GM19238 (cell line): ENCODE measurements around the gene DNAH17.

Experiments used
- DNase-seq: peaks from one replicate; pipeline ENCODE4 v3.0.0; 2011; ENCODE audit warnings: low spot score; ENCODE audit not compliant: insufficient read length

DNAH17 gene

DNA sequence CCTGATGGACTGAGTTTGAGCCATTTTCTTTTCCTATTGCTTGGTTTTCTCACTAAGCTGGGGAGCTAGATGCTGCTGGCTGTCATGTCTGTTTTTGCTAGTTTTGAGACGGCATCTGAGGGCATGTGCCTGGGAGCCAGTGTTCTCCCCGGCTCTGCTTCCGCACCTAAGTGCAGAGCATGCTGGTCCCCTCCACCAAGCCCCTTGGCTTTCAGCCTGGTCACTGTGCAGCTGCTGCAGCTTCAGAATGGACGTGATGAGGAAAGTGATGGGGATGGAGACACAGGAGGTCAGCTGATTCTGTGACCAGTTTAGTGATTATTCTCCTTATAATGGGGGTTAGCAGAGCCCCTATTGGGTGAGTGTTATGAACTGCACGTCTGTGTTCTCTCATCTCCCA is 28.5 kb downstream of the DNAH17 start:
- no peak for DNase-seq

- no peak for DNase-seq
These were observed 30.2 kb downstream of the DNAH17 start for GRCh38 chr17:78547035-78547434.

- DNase-seq, result no peak
These were observed 30.7 kb downstream of the DNAH17 start for GRCh38 chr17:78546476-78546875.

DNA sequence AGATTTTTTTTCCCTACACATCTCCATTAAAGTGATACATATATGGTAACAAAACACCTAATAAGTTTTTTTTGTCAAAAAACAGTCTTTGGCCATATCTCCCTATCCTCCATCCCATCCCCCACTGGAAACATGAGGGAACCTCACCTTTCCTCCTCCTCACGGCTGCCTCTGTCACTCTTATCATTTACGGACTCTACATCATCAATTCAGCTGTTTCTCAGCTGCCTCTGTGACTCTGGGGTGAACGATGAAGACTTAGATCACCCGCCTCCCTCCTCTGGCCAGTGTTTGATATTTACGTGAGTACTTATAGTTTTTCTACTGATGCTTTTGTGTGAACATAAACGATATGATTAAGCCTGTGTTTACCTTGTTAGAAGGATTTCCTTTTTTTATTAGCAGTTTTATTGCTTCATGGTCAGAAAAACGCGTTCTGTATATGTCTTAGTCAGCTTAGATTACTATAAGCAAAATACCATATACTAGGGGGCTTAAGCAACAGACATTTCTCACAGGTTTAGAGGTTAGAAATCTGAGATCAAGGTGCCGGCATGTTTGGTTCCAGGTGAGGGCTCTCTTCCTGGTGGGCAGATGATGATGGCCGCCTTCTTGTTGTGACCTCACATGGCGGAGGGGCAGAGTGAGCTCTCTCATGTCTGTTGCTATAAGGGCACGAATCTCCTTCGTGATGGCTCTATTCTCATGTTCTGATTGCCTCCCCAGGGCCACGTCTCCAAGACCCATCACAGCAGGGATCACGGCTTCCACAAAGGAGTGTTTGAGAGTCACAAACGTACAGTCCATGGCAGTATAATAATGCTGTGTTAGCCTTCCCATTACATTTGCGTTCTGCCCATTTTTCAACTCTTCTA is 32.1 kb downstream of the DNAH17 start:
- DNase-seq, result no peak

GRCh38 chr17:78541488-78542206 is 35.5 kb downstream of the DNAH17 start:
- DNase-seq, result no peak

DNA sequence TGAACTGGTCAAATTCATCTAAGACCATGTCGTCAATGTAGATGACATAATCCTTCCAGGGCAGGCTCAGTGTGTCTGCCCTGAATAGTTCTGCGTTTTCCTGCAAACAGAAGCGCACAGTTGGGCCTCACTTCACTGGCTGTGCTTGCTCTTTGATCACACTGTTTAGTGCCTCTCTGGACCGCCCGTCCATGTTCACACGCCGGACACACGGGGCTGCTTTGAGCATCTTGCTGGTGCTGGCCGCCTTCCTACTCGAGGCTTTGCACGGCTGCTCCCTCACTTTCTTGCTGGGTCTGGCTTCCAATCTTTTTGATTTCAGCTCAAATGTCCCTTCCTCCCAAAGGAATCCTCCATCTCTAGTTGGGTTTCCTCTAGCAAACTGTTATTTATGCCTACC is 37.4 kb downstream of the DNAH17 start:
- no peak for DNase-seq

- no peak for DNase-seq
These were observed 39.0 kb downstream of the DNAH17 start for GRCh38 chr17:78538033-78538776.

- no peak for DNase-seq
These were observed 39.9 kb downstream of the DNAH17 start for GRCh38 chr17:78537217-78537860.

GRCh38 chr17:78535273-78536197 is 41.7 kb downstream of the DNAH17 start:
- DNase-seq, result no peak

DNA sequence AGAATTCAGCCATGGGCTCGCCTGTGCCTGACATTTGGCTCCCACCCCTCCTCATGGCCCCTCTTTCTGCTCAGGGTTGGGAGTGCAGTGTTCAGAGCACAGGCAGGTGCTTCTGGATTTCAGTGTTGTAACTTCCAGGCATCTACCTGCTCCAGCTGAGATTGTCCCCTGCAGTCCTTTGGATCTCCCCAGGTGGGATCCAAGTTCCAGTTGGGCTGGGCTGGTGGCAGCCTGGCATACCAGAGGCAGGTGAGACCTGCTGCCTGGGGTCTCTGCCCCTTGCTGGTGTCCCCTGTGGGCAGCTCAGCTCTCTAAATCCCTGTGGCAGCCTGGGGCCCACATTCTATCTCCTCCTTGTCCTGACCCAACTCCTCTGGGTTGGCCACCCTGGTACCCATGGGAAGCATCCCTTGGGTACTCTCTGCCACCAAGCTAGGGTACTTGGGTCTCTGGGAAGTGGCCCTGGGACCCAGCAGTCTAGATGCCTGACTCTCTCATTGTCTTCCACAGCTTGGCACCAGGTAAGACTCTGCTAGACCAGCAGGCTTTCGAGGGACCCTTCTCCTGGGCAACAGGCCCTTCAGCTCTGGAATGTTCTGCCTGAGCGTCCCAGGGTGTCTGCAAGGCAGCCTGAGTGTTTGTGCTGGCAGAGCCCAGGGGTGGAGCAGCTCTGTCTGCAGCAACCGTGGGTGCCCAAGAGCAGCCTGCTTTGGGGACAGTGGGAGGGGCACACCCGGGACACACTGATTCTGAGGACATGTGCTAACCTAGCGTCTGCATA is 42.5 kb downstream of the DNAH17 start:
- no peak for DNase-seq

GRCh38 chr17:78532922-78533640 is 44.1 kb downstream of the DNAH17 start:
- no peak for DNase-seq

- no peak for DNase-seq
These were observed 44.9 kb downstream of the DNAH17 start for GRCh38 chr17:78532311-78532710.

DNA sequence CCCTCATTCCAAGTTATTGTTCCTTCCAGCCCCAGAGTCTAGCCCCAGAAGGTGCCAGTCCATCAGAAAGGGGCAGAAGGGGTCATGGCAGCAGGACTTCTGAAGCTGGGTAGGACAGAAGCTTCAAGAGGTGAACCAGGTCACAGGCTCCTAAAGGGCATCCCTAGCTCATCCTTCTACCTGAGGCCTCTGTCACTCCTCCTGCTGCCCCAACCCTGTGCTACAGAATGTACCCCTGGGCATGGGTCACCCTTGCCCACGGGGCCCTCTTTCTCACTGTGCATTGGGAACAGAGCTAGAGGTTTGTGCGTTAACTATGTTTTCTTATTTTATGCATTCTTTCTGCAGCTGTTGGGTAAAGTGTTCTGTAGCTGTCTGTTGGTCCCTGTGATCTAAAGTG is 46.5 kb downstream of the DNAH17 start:
- DNase-seq, result no peak

DNA sequence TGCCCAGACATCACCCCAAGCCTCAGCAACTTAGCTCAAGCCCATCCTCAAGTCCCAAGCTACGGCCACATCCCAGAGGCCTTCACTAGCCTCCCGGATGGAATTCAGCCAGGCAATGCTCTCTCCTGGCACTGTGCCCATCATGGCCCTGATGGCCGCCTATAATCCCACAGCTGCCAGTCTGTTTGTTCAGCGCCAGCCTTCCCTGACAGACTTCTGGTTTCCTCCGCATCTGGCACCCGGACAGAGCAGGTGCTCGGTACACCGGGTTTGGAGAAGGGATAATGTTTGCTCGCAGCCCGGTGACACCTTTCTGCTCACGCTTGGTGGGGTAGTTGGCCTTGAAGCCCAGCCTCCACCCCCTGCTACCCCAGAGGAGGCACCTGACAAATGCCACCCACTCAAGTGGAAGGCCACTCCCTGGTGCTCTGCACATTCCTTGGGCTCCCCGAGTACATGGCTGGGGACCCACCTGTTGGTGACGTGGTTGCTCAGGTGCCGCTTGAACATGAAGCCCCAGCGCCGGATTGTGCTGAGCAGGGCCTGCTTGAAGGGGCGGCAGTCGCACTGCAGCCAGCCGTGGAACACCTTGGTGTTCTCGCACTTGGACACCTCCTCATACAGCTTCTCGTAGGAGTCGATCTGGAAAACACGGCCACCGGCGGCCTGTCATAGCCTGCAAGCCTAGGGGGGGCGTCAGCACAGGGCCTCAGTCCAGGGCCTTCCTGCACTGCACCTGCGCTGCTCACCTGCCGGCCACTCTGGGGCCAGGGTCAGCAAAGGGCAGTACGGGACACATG is 47.1 kb downstream of the DNAH17 start:
- DNase-seq, result no peak

DNA sequence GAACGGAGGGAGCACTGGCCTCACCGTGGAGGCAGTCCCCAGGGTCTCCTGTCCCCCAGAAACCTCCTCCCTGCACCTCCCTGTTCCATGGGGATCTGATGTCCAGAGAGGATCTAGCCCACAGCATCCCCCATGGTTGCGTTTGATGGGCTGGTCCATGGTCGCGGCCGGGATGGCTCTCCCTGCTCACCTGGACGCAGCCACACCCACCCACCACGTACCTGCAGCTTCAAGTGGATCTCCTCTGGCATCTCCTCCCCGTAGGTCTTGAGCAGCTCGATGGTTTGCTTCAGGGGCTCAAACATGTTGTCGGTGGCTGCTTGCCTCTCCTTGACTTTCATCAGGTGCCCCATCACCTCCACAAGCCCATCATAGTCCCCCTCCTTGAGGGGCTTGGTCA is 47.9 kb downstream of the DNAH17 start:
- DNase-seq, result no peak

GRCh38 chr17:78528541-78528940 is 48.7 kb downstream of the DNAH17 start:
- no peak for DNase-seq

DNA sequence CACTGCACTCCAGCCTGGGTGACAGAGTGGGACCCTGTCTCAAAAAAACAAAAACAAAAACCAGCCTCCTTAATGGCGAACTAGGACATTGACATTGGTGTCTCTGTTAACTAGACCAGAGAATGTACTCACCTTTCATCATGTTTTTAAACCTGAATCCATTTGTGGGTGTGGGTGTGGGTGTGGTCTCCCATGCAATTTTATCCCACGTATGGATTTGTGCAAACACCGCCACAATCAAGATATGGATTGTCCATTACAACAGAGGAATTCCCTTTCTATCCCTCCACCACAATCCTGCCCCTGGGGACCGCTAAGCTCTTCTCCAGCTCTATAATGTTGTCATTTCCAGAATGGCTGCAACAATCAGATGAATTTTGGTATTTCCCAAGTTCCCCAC is 49.9 kb downstream of the DNAH17 start:
- DNase-seq, result no peak
